Stimulated activated CD8-positive, alpha-beta memory T cell treated with anti-CD3 and anti-CD28 coated beads, Interleukin-12 subunit alpha, Interleukin-12 subunit beta, amount 100 ng/mL, for 24 hours (primary cell): ENCODE data around the gene ZBTB16.

Experiments
- DNase-seq: peaks from one replicate; pipeline ENCODE4 v3.0.0-alpha.2; 2020; ENCODE audit errors: extremely low read depth

The ZBTB16 gene

GRCh38 chr11:114260483-114260882 lies 201.0 kb downstream of the ZBTB16 start:
- no peak for DNase-seq

- DNase-seq: no peak
These were observed 202.3 kb downstream of the ZBTB16 start for GRCh38 chr11:114261791-114262190.

GRCh38 chr11:114262681-114263512 lies 203.4 kb downstream of the ZBTB16 start:
- DNase-seq: no peak

- DNase-seq: no peak
These were observed 204.1 kb downstream of the ZBTB16 start for GRCh38 chr11:114263513-114264170.

- no peak for DNase-seq
These were observed 204.9 kb downstream of the ZBTB16 start for GRCh38 chr11:114264381-114264780.

GRCh38 chr11:114265122-114265878 lies 205.8 kb downstream of the ZBTB16 start:
- no peak for DNase-seq

- DNase-seq: no peak
These were observed 210.0 kb downstream of the ZBTB16 start for GRCh38 chr11:114269498-114269897.

GRCh38 chr11:114270531-114271270 lies 211.2 kb downstream of the ZBTB16 start:
- DNase-seq: no peak

GRCh38 chr11:114271316-114271715 lies 211.8 kb downstream of the ZBTB16 start:
- DNase-seq: no peak

GRCh38 chr11:114272311-114272710 lies 212.8 kb downstream of the ZBTB16 start:
- no peak for DNase-seq

GRCh38 chr11:114273071-114273470 lies 213.6 kb downstream of the ZBTB16 start:
- DNase-seq: no peak

- no peak for DNase-seq
These were observed 214.6 kb downstream of the ZBTB16 start for GRCh38 chr11:114273890-114274635.

GRCh38 chr11:114274637-114275036 lies 215.1 kb downstream of the ZBTB16 start:
- no peak for DNase-seq

- DNase-seq: no peak
These were observed 215.8 kb downstream of the ZBTB16 start for GRCh38 chr11:114275280-114275679.

GRCh38 chr11:114276077-114276476 lies 216.6 kb downstream of the ZBTB16 start:
- no peak for DNase-seq

- no peak for DNase-seq
These were observed 218.3 kb downstream of the ZBTB16 start for GRCh38 chr11:114277637-114278341.

GRCh38 chr11:114278342-114279065 lies 219.0 kb downstream of the ZBTB16 start:
- DNase-seq: no peak

- DNase-seq: no peak
These were observed 220.5 kb downstream of the ZBTB16 start for GRCh38 chr11:114279792-114280546.

- no peak for DNase-seq
These were observed 221.2 kb downstream of the ZBTB16 start for GRCh38 chr11:114280696-114281095.
